IMR-90 (cell line): ENCODE data around the gene STAT4. TPM values are rescaled to one million over a fixed set of nuclear protein-coding genes. Genes with fewer than 3 reads are reported as not detected.
A peak's percentile ranks its signal among the peaks of the same experiment; 100 is the strongest.

Experiments
- ATAC-seq: fragments of 200-7000 bp; cut with Tn5 transposase; 2 replicates; pipeline ENCODE4 v1.9.1; 2020; ENCODE audit warnings: low read depth, mild to moderate bottlenecking, moderate library complexity
- BruUV-seq: library from RNA; stranded (reverse); fragments of 400-500 nt; replicated peaks from 2 replicates; lab custom pipeline; 2021; lab: Mats Ljungman, UMichigan
- CTCF ChIA-PET: fragments of 300-600 bp; formaldehyde crosslinking; extraction: SDS; loops from one replicate; lab custom pipeline; 2021; ENCODE audit warnings: antibody characterized with exemption; lab: Yijun Ruan, JAX
- POLR2A ChIA-PET: fragments of 300-600 bp; sonication (Branson Sonifier 250); formaldehyde crosslinking; loops from one replicate; lab custom pipeline; 2022; ENCODE audit warnings: antibody characterized with exemption; ENCODE audit not compliant: unreplicated experiment; lab: Charles Lee
- DNase-seq: peaks from one replicate; pipeline ENCODE4 v3.0.0; 2013
- H2AFZ ChIP-seq: replicated peaks from 2 replicates; pipeline ENCODE3; 2013; ENCODE audit warnings: low read length, mild to moderate bottlenecking; ENCODE audit not compliant: poor library complexity
- H2AK5ac ChIP-seq: 2 replicates; pipeline ENCODE4 v1.6.1; 2013; ENCODE audit warnings: low read depth, low read length, inconsistent platforms
- H2AK9ac ChIP-seq: replicated peaks from 2 replicates; pipeline ENCODE3; 2013; ENCODE audit warnings: mild to moderate bottlenecking, low read depth, low read length, moderate library complexity; ENCODE audit not compliant: poor library complexity
- H2BK120ac ChIP-seq: 2 replicates; pipeline ENCODE4 v1.6.1; 2013; ENCODE audit warnings: low read depth, low read length, inconsistent platforms
- H2BK15ac ChIP-seq: 3 replicates; pipeline ENCODE4 v1.6.1; 2013; ENCODE audit warnings: low read depth, low read length, inconsistent platforms
- H2BK20ac ChIP-seq: 2 replicates; pipeline ENCODE4 v1.6.1; 2013; ENCODE audit warnings: low read depth, mild to moderate bottlenecking, inconsistent platforms, low read length, moderate library complexity
- H2BK5ac ChIP-seq: 2 replicates; pipeline ENCODE4 v1.6.1; 2013; ENCODE audit warnings: mild to moderate bottlenecking, low read depth, low read length, inconsistent platforms; ENCODE audit not compliant: poor library complexity, severe bottlenecking
- H3K14ac ChIP-seq: replicated peaks from 2 replicates; pipeline ENCODE4 v1.6.1; 2013; ENCODE audit warnings: low read depth, low read length, inconsistent platforms
- H3K18ac ChIP-seq: 2 replicates; pipeline ENCODE4 v1.6.1; 2013; ENCODE audit warnings: low read depth, low read length, control low read depth
- H3K23ac ChIP-seq: 2 replicates; pipeline ENCODE4 v1.6.1; 2013; ENCODE audit warnings: low read depth, low read length, inconsistent platforms
- H3K27ac ChIP-seq: 2 replicates; pipeline ENCODE4 v1.5.1; 2013; ENCODE audit warnings: mild to moderate bottlenecking, control low read depth, low read length; ENCODE audit not compliant: insufficient read depth
- H3K27me3 ChIP-seq: 2 replicates; pipeline ENCODE4 v1.6.1; 2013; ENCODE audit warnings: low read length; ENCODE audit not compliant: control insufficient read depth, insufficient read depth
- H3K36me3 ChIP-seq: 2 replicates; pipeline ENCODE4 v1.6.1; 2013; ENCODE audit warnings: low read length, mixed read lengths; ENCODE audit not compliant: control insufficient read depth, insufficient read depth
- H3K4ac ChIP-seq: 2 replicates; pipeline ENCODE4 v1.6.1; 2013; ENCODE audit warnings: low read depth, low read length, inconsistent platforms
- H3K4me1 ChIP-seq: 2 replicates; pipeline ENCODE4 v1.6.1; 2013; ENCODE audit warnings: low read length, mixed read lengths; ENCODE audit not compliant: control insufficient read depth, insufficient read depth
- H3K4me2 ChIP-seq: 2 replicates; pipeline ENCODE4 v1.6.1; 2013; ENCODE audit warnings: low read depth, mild to moderate bottlenecking, control low read depth, low read length, moderate library complexity
- H3K4me3 ChIP-seq: 2 replicates; pipeline ENCODE4 v1.5.1; 2013; ENCODE audit warnings: low read depth, mild to moderate bottlenecking, control low read depth, low read length, moderate library complexity; ENCODE audit not compliant: insufficient read depth
- H3K56ac ChIP-seq: 2 replicates; pipeline ENCODE4 v1.6.1; 2013; ENCODE audit warnings: low read length, inconsistent platforms; ENCODE audit not compliant: insufficient read depth; ENCODE audit errors: extremely low read depth
- H3K79me1 ChIP-seq, 2 experiments: 2 replicates each; pipeline ENCODE4 v1.6.1; 2013; ENCODE audit warnings: low read length in 2 of 2, inconsistent platforms in 1 of 2, low read depth in 1 of 2
- H3K9ac ChIP-seq: 2 replicates; pipeline ENCODE4 v1.6.1; 2013; ENCODE audit warnings: low read depth, low read length, control low read depth
- H3K9me1 ChIP-seq: 2 replicates; pipeline ENCODE4 v1.6.1; 2013; ENCODE audit warnings: low read length, inconsistent platforms; ENCODE audit not compliant: insufficient read depth
- H3K9me3 ChIP-seq: 2 replicates; pipeline ENCODE4 v1.6.1; 2013; ENCODE audit warnings: low read length; ENCODE audit not compliant: control insufficient read depth, insufficient read depth
- H4K20me1 ChIP-seq: 2 replicates; pipeline ENCODE4 v1.6.1; 2013; ENCODE audit warnings: low read length, inconsistent platforms; ENCODE audit not compliant: insufficient read depth
- H4K5ac ChIP-seq: 2 replicates; pipeline ENCODE4 v1.6.1; 2013; ENCODE audit warnings: mild to moderate bottlenecking, low read depth, low read length, control low read depth
- H4K8ac ChIP-seq, 2 experiments: 2 replicates each; pipeline ENCODE4 v1.6.1; 2013; ENCODE audit warnings: low read depth in 2 of 2, low read length in 2 of 2, control low read depth in 1 of 2, inconsistent platforms in 1 of 2
- H4K91ac ChIP-seq: 2 replicates; pipeline ENCODE4 v1.6.1; 2013; ENCODE audit warnings: low read depth, low read length, inconsistent platforms; ENCODE audit not compliant: insufficient read depth
- BHLHE40 ChIP-seq: fragments of 150-350 bp; IDR thresholded peaks from 2 replicates; pipeline ENCODE4 v1.6.1; 2016; ENCODE audit warnings: mild to moderate bottlenecking, low read depth, low read length
- CEBPB ChIP-seq: IDR thresholded peaks from 2 replicates; pipeline ENCODE4 v1.6.1; 2012; ENCODE audit warnings: low read depth, low read length, improper control_type of control experiment
- CHD1 ChIP-seq: IDR thresholded peaks from 2 replicates; pipeline ENCODE4 v1.6.1; 2012; ENCODE audit warnings: low read depth, low read length, improper control_type of control experiment
- MAFK ChIP-seq: IDR thresholded peaks from 2 replicates; pipeline ENCODE4 v1.6.1; 2012; ENCODE audit warnings: low read depth, low read length, improper control_type of control experiment
- MAZ ChIP-seq: IDR thresholded peaks from 2 replicates; pipeline ENCODE4 v1.6.1; 2012; ENCODE audit warnings: low read depth, mild to moderate bottlenecking, low read length, improper control_type of control experiment, moderate library complexity, borderline replicate concordance
- MXI1 ChIP-seq: IDR thresholded peaks from 2 replicates; pipeline ENCODE4 v1.6.1; 2012; ENCODE audit warnings: low read depth, mild to moderate bottlenecking, low read length, moderate library complexity, borderline replicate concordance
- POLR2A ChIP-seq: IDR thresholded peaks from 2 replicates; pipeline ENCODE4 v1.6.1; 2012; ENCODE audit warnings: mild to moderate bottlenecking, low read depth, low read length
- RAD21 ChIP-seq: IDR thresholded peaks from 2 replicates; pipeline ENCODE4 v1.6.1; 2012; ENCODE audit warnings: low read length, improper control_type of control experiment
- RCOR1 ChIP-seq: IDR thresholded peaks from 2 replicates; pipeline ENCODE4 v1.6.1; 2012; ENCODE audit warnings: mild to moderate bottlenecking, low read length, improper control_type of control experiment; ENCODE audit not compliant: insufficient replicate concordance
- WGBS, 2 experiments: methylation state at CpG; one replicate each; pipeline versions ENCODE4 v1.1.5 to v1.1.7; 2013; ENCODE audit warnings: missing lambda C conversion rate in 2 of 2; ENCODE audit not compliant: insufficient read length in 1 of 2; ENCODE audit errors: extremely low coverage in 2 of 2; 5-methylcytosine and 5-hydroxymethylcytosine counted together
- dilution Hi-C: fragments of 300-500 bp; cut with HindIII; formaldehyde crosslinking; loops from one replicate; pipeline ENCODE4 v1.14.3; 2018; ENCODE audit warnings: low sequenced_read_pairs; ENCODE audit not compliant: unreplicated experiment
- in situ Hi-C: fragments of 300-500 bp; cut with MboI; formaldehyde crosslinking; loops from 3 replicates; pipeline ENCODE4 v1.14.3; 2019; ENCODE audit warnings: low sequenced_read_pairs, inconsistent platforms, mixed read lengths
- intact Hi-C: fragments of 100-400 bp; cut with micrococcal nuclease; formaldehyde crosslinking; loops from 2 replicates; pipeline ENCODE4 v1.10.0; 2022
- polyA plus RNA-seq, 3 experiments: library from polyadenylated mRNA; depleted of rRNA; stranded (reverse); fragments of >200 nt; gene quantifications; 2 replicates each; pipeline ENCODE4 v1.2.3, GENCODE V29; 2012; ENCODE audit warnings: low replicate concordance in 1 of 3
- total RNA-seq: library from RNA; depleted of rRNA; stranded (reverse); fragments of >200 nt; gene quantifications from 2 replicates; pipeline ENCODE4 v1.2.3, GENCODE V29; 2012
- TF ChIP-seq, protein P1 (sequence below): conservative IDR thresholded peaks from 2 replicates; pipeline ENCODE4 v1.5.1; 2012; ENCODE audit warnings: mild to moderate bottlenecking, low read depth, low read length, improper control_type of control experiment

Gene STAT4
- total and polyA plus RNA-seq, 2 of the 4 experiments (the other 2 are of a cell fraction) = 0.36 to 0.48 TPM

DNA sequence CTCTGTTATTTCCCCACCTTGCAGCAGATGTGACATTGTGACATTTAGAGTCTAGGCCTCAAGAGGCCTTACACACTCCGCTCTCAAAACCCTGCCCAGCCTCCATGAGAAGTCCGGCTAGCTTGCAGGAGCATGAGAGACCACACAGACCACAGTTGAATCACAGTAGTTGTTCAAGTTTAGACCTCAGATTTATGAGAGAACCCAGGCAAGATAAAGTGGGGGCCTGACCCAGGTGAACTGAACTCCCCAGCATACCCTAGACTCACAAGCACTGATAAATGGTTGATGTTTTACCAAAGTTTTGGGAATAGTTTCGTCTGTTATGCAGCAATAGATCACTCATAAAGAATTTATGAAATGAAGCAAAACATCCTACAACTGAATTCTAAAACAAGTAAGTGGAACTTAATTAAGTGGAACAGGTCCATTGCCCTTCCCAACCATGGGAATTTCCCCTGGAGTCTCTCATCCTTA lies 132.1 kb downstream of the STAT4 start:
- H2AK9ac ChIP-seq = no peak overlapping the region
- no peak overlapping the region for H3K4ac ChIP-seq
- peaks cover 6 to 32% of the 10 kb centered on the region in 2 experiments for H3K79me1 ChIP-seq
- no peak overlapping the region for H3K18ac ChIP-seq
- H3K56ac ChIP-seq = no peak overlapping the region
- no peak overlapping the region for H2AK5ac ChIP-seq
- H2AFZ ChIP-seq = peak overlapping the region; percentile 55
- no peaks in the 10 kb centered on the region for H4K20me1 ChIP-seq
- no peak overlapping the region for H4K5ac ChIP-seq
- 83% methylated on average over 1 of the region's 3 CpGs; no CpG with 5 or more reads in 1 of the 2 experiments for WGBS, 2 experiments
- H2BK15ac ChIP-seq = peak overlapping the region; percentile 12; the same call in 1 of the 3 replicates
- no peak overlapping the region for H3K9ac ChIP-seq
- dilution Hi-C loops = no loop called here
- no peak overlapping the region for H4K91ac ChIP-seq
- ChIA-PET CTCF (no interaction called here), POLR2A (no interaction called here)
- BruUV-seq = no TSS peak
- H3K14ac ChIP-seq = no peak overlapping the region
- no peaks in the 10 kb centered on the region for H3K9me3 ChIP-seq
- TF ChIP-seq CEBPB = no peak
- no peak for TF ChIP-seq POLR2A
- TF ChIP-seq CHD1 = no peak
- TF ChIP-seq MAZ = no peak
- TF ChIP-seq BHLHE40 = no peak
- TF ChIP-seq, protein P1, sequence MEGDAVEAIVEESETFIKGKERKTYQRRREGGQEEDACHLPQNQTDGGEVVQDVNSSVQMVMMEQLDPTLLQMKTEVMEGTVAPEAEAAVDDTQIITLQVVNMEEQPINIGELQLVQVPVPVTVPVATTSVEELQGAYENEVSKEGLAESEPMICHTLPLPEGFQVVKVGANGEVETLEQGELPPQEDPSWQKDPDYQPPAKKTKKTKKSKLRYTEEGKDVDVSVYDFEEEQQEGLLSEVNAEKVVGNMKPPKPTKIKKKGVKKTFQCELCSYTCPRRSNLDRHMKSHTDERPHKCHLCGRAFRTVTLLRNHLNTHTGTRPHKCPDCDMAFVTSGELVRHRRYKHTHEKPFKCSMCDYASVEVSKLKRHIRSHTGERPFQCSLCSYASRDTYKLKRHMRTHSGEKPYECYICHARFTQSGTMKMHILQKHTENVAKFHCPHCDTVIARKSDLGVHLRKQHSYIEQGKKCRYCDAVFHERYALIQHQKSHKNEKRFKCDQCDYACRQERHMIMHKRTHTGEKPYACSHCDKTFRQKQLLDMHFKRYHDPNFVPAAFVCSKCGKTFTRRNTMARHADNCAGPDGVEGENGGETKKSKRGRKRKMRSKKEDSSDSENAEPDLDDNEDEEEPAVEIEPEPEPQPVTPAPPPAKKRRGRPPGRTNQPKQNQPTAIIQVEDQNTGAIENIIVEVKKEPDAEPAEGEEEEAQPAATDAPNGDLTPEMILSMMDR = no peak
- TF ChIP-seq RCOR1 = no peak
- no peak for TF ChIP-seq MAFK
- TF ChIP-seq MXI1 = no peak
- no peak for TF ChIP-seq RAD21
- no peak overlapping the region for H3K4me3 ChIP-seq
- ATAC-seq (no peak), DNase-seq (no peak)
- H3K4me2 ChIP-seq = no peak overlapping the region
- intact Hi-C loops = no loop called here
- peaks cover 18% of the 10 kb centered on the region for H3K4me1 ChIP-seq
- peak overlapping the region; percentile 49; the same call in 1 of the 2 replicates for H2BK120ac ChIP-seq
- H3K36me3 ChIP-seq = no peaks in the 10 kb centered on the region
- no peak overlapping the region for H2BK5ac ChIP-seq
- in situ Hi-C loops = no loop called here
- no peak overlapping the region for H3K23ac ChIP-seq
- no peak overlapping the region for H4K8ac ChIP-seq
- no peaks in the 10 kb centered on the region for H3K27me3 ChIP-seq
- peaks cover 17% of the 10 kb centered on the region for H3K9me1 ChIP-seq
- H3K27ac ChIP-seq = no peak overlapping the region
- H2BK20ac ChIP-seq = no peak overlapping the region
